Head of caudate nucleus (tissue), 42 donors: Measurements from ENCODE around the gene MFN2.
A peak's percentile ranks its signal among the peaks of the same experiment; 100 is the strongest.

Source experiments
- DNase-seq, 42 donors: peaks; one replicate each; pipeline versions ENCODE4 v3.0.0 to v3.0.0-alpha.2; 2020 to 2021; ENCODE audit warnings: mixed read lengths in 7 of 42
- intact Hi-C: fragments of 100-400 bp; cut with DNase I; formaldehyde crosslinking; loops from one replicate; pipeline ENCODE4 v1.15.0; 2022

The MFN2 gene

GRCh38 chr1:11955221-11955620 is 25.0 kb upstream of the MFN2 start:
- no peak for DNase-seq
- intact Hi-C loops: no loop called here

DNA sequence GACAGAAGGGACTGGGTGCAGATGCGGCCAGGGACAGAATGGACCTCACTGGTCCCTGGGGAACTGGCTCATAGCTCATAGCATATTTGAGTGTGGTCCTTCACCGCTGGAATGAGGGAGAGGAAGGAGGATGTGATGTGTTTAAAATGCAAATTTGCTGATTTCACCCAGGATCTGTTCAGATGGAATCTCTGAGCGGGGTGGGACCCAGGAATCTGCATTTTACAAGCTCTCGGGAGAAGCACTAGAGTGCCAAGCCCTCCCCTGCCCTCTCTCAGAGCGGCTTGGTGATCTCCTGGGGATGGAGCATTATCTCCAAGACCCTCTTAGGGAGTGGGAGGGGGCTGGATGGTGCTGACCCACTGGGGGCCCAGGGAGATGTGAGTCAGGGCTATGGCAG is 22.8 kb upstream of the MFN2 start:
- intact Hi-C loops: no loop called here
- DNase-seq: no peak

GRCh38 chr1:11957897-11958296 is 22.3 kb upstream of the MFN2 start:
- intact Hi-C loops: no loop called here
- DNase-seq: no peak

GRCh38 chr1:11960276-11960675 is 20.0 kb upstream of the MFN2 start:
- intact Hi-C loops: no loop called here
- no peak for DNase-seq

- intact Hi-C loops: no loop called here
- peak in 15 of 42 donors; percentile 12 to 59 (median 34) for DNase-seq
Measured at GRCh38 chr1:11960715-11961114, 19.5 kb upstream of the MFN2 start.

- peak in 16 of 42 donors; percentile 18 to 67 (median 34) for DNase-seq
- intact Hi-C loops: no loop called here
Measured at GRCh38 chr1:11961230-11961629, 19.0 kb upstream of the MFN2 start.

- DNase-seq: no peak
- intact Hi-C loops: no loop called here
Measured at GRCh38 chr1:11963622-11964021, 16.6 kb upstream of the MFN2 start.

- no peak for DNase-seq
- intact Hi-C loops: no loop called here
Measured at GRCh38 chr1:11964656-11965055, 15.6 kb upstream of the MFN2 start.

DNA sequence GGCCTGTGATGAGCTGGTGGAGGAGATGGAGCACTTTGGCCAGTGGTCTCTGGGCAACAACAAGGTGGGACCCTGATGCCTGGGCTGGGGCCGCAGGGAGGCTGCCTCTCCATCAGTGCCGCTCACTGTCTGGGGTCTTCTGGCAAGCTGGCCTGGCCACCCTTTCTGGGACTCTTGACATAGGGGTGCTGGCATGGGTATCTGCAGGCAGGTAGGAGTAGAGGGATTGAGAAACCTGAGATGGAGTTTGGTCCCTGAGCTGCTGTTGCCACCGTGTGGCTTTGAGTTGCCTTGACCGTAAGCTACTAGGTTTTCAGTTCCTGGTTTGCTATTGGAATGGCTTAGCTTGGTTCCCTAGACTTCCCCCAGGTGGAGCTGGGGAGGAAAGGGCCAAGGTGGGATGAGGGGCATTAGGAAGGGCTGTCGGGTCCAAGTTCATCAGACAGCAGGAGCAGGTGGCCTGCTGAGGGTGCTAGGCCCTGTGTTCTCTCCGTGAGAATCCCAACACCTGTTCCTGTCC is 13.2 kb upstream of the MFN2 start:
- DNase-seq: peak in 6 of 42 donors; percentile 18 to 53 (median 26)
- intact Hi-C loops: no loop called here

GRCh38 chr1:11970441-11971185 is 9.6 kb upstream of the MFN2 start:
- intact Hi-C loops: no loop called here
- no peak for DNase-seq

- intact Hi-C loops: no loop called here
Measured at GRCh38 chr1:11977625-11978024, 2.6 kb upstream of the MFN2 start.

DNA sequence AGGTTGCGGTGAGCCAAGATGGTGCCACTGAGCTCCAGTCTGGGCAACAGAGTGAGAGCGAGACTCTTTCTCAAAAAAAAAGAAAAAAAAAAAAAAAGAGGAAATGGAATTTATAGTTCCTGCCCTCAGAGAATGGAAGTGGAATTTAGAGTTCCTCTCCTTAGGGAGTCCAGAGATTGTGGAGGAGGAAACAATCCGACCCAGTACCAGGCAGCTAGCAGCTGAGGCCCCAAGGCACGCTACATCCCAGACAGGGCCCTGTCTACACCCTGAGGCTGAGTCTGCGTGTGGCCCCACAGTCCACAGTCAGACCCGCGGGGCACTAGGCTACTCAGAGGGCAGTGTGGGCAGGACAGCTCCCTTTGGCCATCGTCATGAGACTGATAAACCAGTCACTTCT is 1.9 kb upstream of the MFN2 start:
- DNase-seq: peak in 1 of 42 donors; percentile 2
- intact Hi-C loops: no loop called here

More at GRCh38 chr1:11977625-11978024, 2.6 kb upstream of the MFN2 start:
- DNase-seq: no peak

- intact Hi-C loops: no loop called here
- DNase-seq: peak in 18 of 42 donors; percentile 20 to 60 (median 36)
Measured at GRCh38 chr1:11979028-11979850, 1.0 kb upstream of the MFN2 start.

GRCh38 chr1:11980676-11980972 is 380 bp downstream of the MFN2 start:
- intact Hi-C loops: loop anchor here (2.0 kb wide), 1 partner anchor 72 kb away; no protein-coding TSS in a partner anchor
- no peak for DNase-seq

GRCh38 chr1:11981378-11982009 is 1.2 kb downstream of the MFN2 start:
- intact Hi-C loops: loop anchor here (2.0 kb wide), 1 partner anchor 73 kb away; no protein-coding TSS in a partner anchor

DNA sequence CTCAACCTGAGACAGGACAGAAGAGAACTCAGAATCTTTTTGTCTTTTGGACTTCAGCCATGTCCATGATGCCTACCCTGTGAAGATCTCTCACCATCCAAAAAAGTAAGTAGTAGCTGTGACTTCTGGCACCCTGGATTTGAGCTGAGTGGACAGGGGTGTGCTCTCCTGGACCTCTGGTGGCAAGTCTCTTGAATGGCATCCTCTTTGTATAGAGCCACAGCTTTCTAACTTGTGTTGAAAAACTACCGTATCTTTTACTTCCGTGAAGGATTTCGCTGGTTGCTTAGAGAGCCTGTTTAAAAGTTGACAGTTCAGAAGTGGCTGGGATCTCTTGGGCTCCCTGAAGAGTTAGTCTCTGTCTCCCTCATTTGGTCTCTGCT is 1.8 kb downstream of the MFN2 start:
- intact Hi-C loops: no loop called here
- peak in 1 of 42 donors; percentile 3 for DNase-seq

More at GRCh38 chr1:11981378-11982009, 1.2 kb downstream of the MFN2 start:
- DNase-seq: no peak

GRCh38 chr1:11984121-11984520 is 3.9 kb downstream of the MFN2 start:
- no peak for DNase-seq
- intact Hi-C loops: no loop called here

DNA sequence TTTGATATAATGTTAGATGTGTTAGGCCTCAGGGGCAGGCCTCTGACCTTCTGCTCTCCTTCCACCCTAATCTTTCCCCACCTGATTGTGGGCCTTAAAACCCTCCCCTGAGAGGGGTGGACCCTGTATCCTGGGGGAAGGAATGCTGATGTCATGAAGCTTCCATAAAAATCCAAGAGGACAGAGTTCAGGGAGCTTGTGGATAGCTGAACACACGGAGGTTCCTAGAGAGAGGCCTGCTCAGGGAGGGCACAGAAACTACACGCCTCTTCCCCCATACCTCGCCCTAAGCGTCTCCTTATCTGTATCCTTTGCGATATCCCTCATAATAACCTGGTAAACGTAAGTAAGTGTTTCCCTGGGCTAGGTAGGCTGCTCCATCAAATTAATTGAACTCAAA is 4.3 kb downstream of the MFN2 start:
- no peak for DNase-seq
- intact Hi-C loops: no loop called here

DNA sequence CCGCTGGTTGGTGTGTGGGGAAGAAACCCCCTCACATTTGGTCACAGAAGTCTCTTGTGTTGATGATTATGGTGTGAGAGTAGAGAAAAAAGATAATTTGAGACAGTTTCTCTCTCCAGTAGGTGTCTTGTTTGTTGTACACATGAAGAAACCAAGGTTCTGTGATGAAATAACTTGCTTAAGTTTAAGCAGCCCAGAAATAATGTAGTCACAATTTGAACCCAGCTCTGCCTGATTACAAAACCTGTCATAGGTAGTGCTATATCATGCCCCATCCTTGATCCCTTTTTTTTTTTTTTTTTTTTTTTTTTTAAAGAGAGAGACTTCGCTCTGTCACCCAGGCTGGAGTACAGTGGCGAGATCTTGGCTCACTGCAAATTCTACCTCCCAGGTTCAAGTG is 4.9 kb downstream of the MFN2 start:
- intact Hi-C loops: no loop called here

DNA sequence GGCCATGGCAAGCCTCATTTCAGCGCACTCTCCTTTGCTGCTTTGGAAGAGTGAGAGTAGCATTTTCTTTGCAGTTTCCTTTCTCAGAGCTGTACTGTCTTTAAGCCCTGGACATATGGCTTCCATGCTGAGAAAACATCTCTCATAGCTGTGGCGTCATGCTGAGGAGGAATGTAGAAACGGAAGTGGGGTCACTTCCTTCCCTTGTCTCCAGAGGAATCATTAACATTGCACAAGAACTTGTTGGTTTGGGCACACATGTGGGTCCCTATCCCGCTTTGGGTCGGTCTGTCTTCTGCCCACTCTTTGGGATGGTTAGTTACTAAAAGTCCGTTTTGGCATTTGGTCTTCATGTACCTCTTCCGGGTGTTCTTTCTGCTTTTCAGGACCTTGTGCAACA is 5.6 kb downstream of the MFN2 start:
- intact Hi-C loops: no loop called here
- DNase-seq: peak in 1 of 42 donors; percentile 40

More for the DNA sequence above, 4.9 kb downstream of the MFN2 start:
- DNase-seq: no peak
